GM18505 (cell line): Measurements from ENCODE around the gene STAM.
"Not testable (repeated sequence)": the region's sequence is repeated elsewhere in the genome, so short reads cannot be mapped to it uniquely, and the experiment has no call there.

ENCODE experiments used
- ATAC-seq: cut with Tn5 transposase; IDR thresholded peaks from one replicate; pipeline ENCODE4 v1.9.1; 2021; ENCODE audit not compliant: unreplicated experiment
- POLR2A ChIP-seq: IDR thresholded peaks from 4 replicates; pipeline ENCODE4 v1.6.1; 2011; ENCODE audit warnings: borderline replicate concordance; ENCODE audit not compliant: insufficient read depth, insufficient read length; ENCODE audit errors: extremely low read depth

The STAM gene

DNA sequence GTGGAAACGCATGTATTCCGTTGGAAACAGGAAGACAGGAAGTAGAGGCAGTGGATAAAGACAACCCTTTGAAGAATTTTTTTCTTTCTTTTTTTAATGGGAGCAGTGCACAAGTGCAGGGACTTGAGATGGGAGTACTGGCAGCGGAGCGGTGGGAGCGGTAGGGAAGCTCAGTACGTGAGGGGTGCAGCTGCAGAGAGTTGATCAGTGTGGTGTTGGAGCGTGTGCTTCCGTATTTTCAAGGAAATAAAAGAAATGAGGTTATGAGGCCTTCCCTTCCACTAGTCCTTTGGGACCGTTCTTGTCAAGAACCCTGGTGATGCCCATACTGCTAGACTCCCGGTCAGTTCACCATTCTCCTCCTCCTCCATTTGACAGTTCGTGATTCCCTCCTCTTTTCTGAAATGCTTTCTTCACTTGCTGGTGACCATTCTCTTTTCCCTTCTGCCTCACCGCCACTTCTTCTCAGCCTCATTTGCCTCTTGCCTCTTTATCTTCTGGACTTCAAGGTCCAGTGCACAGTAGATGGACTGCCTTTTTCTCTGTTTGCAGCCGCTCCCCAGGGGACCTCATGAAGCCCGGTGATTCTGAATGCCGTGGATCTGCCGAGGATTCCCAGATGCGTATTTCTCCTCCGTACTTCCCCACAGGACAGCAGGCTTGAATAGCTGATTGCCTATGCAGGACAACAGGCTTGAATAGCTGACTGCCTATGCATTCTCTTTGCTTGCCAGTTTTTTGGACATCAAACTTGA lies 68.9 kb downstream of the STAM start:
- ATAC-seq: no peak
- no peak for TF ChIP-seq POLR2A

- no peak for TF ChIP-seq POLR2A
- ATAC-seq: no peak
These were observed 69.8 kb downstream of the STAM start for GRCh38 chr10:17713758-17714157.

GRCh38 chr10:17716161-17716560 lies 72.2 kb downstream of the STAM start:
- no peak for ATAC-seq
- no peak for TF ChIP-seq POLR2A

- ATAC-seq: not testable (repeated sequence)
These were observed 78.5 kb downstream of the STAM start for GRCh38 chr10:17722317-17723014.

GRCh38 chr10:17725703-17726102 lies 81.8 kb downstream of the STAM start:
- TF ChIP-seq POLR2A: no peak
- ATAC-seq: no peak

- ATAC-seq: no peak
- no peak for TF ChIP-seq POLR2A
These were observed 85.7 kb downstream of the STAM start for GRCh38 chr10:17729630-17730029.

DNA sequence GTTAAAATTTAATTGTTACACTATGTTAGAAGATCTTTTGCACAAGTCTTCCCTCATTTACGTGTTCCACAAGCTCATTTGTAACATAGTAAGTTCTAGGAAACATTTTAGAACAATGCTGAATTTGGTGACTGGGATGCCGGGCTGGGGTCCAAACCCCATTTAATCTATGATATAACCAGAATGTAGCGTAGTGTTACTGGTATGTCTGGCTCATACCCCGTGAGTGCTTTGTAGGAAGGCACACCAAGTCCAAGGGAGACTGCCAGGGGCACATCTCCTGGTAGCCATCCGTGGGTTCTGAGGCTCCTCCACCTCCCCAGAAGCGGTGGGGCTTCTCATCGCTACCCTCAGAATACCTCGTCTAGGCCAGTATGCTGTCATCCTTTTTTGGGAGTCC lies 86.7 kb downstream of the STAM start:
- ATAC-seq: no peak
- no peak for TF ChIP-seq POLR2A

DNA sequence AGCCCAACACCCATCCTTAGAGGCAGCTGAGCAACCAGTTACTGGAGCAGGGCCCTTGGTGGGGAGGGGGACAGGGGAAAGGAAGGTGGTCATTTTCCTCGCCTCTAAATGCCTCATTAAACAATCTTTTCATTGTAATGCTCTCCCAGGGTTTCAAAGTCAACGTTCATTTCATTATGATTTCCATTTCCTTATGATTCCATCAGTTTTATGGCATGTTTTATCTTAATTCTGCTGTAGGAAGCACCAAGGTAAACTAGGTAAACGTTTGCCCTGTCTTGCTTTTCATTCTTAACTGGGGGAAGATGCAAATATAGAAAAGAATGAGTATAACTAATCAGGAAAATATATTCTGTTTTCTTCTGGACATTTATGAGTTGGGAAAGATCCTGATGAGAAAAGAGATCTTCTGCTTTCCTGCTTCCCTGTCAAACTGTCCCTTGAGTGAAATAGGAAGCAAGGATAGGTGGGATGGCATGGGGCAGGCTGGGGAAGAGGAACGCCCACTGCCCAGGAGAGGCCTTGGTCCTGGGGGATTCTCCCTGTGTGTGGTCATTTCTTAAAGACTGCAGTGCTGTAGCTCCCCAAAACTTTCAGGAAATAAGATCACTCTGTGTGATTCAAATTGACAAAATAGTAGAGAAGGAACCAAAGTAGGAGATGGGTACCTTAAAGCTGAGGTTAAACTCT lies 87.5 kb downstream of the STAM start:
- no peak for ATAC-seq
- TF ChIP-seq POLR2A: no peak

DNA sequence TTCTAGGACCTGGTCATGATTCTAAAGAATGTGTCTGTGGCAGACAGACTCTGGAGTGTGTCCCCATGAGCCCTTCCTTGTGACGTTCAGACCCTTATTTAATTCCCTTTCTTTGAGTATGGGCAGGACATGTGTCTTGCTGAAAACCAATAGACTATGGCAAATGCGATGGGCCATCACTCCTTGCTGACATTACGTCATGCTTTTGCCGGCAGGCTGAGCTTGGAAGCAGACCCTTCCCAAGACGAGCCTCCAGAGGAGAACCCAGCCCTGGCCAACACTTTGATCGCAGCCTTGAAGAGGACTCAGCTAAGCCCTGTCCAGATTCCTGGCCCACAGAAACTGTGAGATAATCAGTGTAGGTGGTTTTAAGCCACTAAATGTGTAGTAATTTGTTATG lies 89.7 kb downstream of the STAM start:
- no peak for TF ChIP-seq POLR2A
- no peak for ATAC-seq

DNA sequence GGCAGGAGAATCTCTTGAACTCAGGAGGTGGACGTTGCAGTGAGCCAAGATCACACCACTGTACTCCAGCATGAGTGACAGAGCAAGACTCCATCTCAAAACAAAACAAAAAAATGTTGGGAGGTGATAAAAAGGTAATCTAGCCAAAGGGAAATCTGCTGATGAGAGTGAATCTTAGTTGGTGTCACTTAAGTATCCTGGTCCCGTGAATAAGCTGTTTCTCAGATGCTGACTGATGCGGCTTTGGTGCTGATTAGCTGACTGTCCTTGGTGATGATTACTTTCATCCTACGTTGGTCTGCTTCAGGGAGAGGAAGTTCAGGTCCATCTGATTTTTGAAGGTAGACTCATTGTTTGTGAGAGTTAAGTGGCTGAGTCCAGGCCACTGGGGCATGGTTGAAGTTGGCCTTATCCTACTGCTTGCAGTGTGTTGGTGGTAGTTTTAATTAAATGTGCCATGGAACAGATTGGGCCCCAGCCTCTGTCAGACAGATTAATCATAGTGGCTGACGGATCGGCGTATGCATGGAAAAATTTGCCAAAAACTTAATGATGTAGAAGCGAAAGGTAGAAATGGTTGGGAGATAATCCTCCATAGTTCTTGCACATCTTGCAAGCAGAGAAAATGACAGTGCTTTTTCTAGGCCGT lies 90.6 kb downstream of the STAM start:
- ATAC-seq: no peak
- TF ChIP-seq POLR2A: no peak

DNA sequence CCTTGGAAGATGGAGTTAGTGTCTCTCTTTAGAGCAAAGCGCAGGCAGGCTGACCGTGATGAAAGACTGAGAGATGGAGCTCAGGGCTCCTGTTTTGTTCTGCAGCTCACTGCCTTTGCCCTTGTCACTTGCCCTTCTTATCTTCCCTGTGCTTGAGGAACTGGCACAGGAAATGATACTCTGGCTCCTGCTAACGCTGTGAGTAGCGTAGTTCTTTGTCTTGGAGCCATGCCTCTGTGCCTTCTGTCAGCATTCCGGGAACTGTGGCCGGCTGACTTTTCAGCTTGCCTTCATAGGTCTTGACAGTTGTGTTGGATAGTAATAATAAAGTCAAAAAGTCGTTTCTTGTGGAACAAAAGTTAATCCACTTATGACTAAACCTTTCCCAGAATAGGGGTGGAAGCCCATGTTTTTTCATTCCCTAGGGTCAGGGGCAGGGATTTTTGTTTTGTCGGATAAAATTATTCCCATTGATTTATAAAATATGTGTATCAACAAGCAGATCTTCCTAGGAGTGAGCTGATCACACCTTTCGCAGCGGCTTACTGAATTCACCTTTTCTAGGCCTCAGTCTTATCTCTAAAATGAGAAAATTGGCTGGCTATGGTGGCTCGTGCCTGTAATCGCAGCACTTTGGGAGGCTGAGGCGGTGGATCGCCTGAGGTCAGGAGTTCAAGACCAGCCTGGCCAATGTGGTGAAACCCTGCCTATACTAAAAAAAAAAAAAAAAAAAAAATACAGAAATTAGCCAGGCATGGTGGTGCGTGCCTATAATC lies 91.4 kb downstream of the STAM start:
- no peak for TF ChIP-seq POLR2A
- ATAC-seq: no peak

DNA sequence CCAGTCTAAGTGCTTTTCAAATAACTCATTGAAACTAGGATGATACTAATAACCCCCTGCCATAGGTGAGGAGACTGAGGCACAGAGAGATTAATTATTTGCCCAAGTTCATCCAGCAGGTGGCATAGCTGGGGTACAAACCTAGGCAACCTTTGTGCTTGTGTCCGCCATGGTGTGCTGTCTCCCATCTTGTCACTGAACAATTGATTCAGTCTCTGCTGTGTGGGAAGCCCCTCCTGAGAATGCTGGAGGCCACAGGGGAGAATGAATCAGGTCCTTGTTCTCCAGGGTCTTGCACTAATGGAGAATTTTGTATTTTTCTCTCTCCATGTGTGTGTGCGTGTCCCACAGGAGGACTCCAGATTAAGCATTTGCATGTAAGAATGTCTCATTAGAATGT lies 92.3 kb downstream of the STAM start:
- TF ChIP-seq POLR2A: no peak
- no peak for ATAC-seq
